HG02623 (cell line): ENCODE measurements around the gene TP53TG3B.
"Not testable (repeated sequence)": the region's sequence is repeated elsewhere in the genome, so short reads cannot be mapped to it uniquely, and the experiment has no call there.

ENCODE experiments used
- ATAC-seq: cut with Tn5 transposase; IDR thresholded peaks from one replicate; pipeline ENCODE4 v1.9.1; 2021; ENCODE audit warnings: moderate library complexity; ENCODE audit not compliant: unreplicated experiment

The TP53TG3B gene

GRCh38 chr16:33360541-33360940 lies at the start of gene TP53TG3B:
TSS of gene TP53TG3B (plus strand) at chr16:33360841. CDS start at chr16:33360909, 68 bp downstream.
- not testable (repeated sequence) for ATAC-seq

- ATAC-seq, result not testable (repeated sequence)
Observed at GRCh38 chr16:33336226-33337012, 24.2 kb upstream of the TP53TG3B start.

GRCh38 chr16:33337627-33338542 lies 22.8 kb upstream of the TP53TG3B start:
- ATAC-seq, result not testable (repeated sequence)

- ATAC-seq, result not testable (repeated sequence)
Observed at GRCh38 chr16:33338543-33338951, 22.1 kb upstream of the TP53TG3B start.

- ATAC-seq, result not testable (repeated sequence)
Observed at GRCh38 chr16:33339093-33340061, 21.3 kb upstream of the TP53TG3B start.
